IMR-90 (cell line): ENCODE results near the gene PRSS21. TPM values are rescaled to one million over a fixed set of nuclear protein-coding genes. Genes with fewer than 3 reads are reported as not detected.

Source experiments
- BHLHE40 ChIP-seq: fragments of 150-350 bp; IDR thresholded peaks from 2 replicates; pipeline ENCODE4 v1.6.1; 2016; ENCODE audit warnings: mild to moderate bottlenecking, low read depth, low read length
- CHD1 ChIP-seq: IDR thresholded peaks from 2 replicates; pipeline ENCODE4 v1.6.1; 2012; ENCODE audit warnings: low read depth, low read length, improper control_type of control experiment
- MAFK ChIP-seq: IDR thresholded peaks from 2 replicates; pipeline ENCODE4 v1.6.1; 2012; ENCODE audit warnings: low read depth, low read length, improper control_type of control experiment
- MAZ ChIP-seq: IDR thresholded peaks from 2 replicates; pipeline ENCODE4 v1.6.1; 2012; ENCODE audit warnings: low read depth, mild to moderate bottlenecking, low read length, improper control_type of control experiment, moderate library complexity, borderline replicate concordance
- RAD21 ChIP-seq: IDR thresholded peaks from 2 replicates; pipeline ENCODE4 v1.6.1; 2012; ENCODE audit warnings: low read length, improper control_type of control experiment
- polyA plus RNA-seq, 3 experiments: library from polyadenylated mRNA; depleted of rRNA; stranded (reverse); fragments of >200 nt; gene quantifications; 2 replicates each; pipeline ENCODE4 v1.2.3, GENCODE V29; 2012; ENCODE audit warnings: low replicate concordance in 1 of 3
- total RNA-seq: library from RNA; depleted of rRNA; stranded (reverse); fragments of >200 nt; gene quantifications from 2 replicates; pipeline ENCODE4 v1.2.3, GENCODE V29; 2012
- TF ChIP-seq, protein P1 (sequence below): fragments of 150-350 bp; IDR thresholded peaks from 2 replicates; pipeline ENCODE4 v1.6.1; 2017; ENCODE audit warnings: mild to moderate bottlenecking, antibody characterized with exemption, low read length, low read depth

The PRSS21 gene
- total and polyA plus RNA-seq, 2 of the 4 experiments (the other 2 are of a cell fraction): 0.21 TPM; not detected in 1

DNA sequence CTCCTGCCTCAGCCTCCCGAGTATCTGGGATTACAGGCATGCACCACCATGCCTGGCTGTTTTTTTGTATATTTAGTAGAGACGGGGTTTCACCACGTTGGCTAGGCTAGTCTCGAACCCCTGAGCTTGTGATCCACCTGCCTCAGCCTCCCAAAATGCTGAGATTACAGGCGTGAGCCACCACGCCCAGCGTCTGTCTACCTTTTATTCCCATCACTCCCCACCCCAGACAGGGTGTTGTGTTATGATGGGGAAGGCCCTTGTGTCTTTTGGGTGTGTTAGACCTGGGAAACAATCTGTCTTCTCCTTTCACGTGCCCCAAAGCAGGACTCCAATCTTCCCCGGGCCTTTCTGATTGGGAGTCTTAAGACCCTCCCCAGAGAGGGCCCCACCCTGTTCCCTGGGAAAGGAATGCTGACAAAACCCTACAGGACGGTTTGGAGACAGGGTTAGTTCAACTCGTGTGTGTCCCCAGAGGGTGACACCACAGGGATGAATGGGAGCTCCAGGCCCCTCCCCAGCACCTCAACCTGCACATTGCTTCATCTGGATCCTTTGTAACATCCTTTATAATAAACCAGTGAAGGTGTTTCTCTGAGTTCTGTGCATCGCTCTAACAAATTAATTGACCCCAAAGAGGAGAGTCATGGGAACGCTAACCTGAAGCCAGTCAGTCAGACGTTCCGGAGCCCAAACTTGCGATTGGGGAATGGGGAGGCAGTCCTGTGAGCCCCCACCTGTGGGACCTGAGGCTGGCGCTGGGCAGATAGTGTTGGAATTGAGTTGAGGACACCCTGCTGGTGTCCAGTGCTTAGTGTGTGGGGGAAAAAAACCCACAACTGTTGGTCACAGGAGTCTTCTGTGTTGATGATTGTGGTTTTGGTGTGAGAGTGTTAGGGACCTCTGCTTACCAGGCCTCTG lies 36.8 kb upstream of the PRSS21 start (continued):
- TF ChIP-seq, protein P1, sequence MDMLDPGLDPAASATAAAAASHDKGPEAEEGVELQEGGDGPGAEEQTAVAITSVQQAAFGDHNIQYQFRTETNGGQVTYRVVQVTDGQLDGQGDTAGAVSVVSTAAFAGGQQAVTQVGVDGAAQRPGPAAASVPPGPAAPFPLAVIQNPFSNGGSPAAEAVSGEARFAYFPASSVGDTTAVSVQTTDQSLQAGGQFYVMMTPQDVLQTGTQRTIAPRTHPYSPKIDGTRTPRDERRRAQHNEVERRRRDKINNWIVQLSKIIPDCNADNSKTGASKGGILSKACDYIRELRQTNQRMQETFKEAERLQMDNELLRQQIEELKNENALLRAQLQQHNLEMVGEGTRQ: no peak
- TF ChIP-seq BHLHE40: no peak
- TF ChIP-seq MAZ: no peak
- no peak for TF ChIP-seq CHD1
- no peak for TF ChIP-seq RAD21
- TF ChIP-seq MAFK: no peak
